Activated CD8-positive, alpha-beta memory T cell treated with anti-CD3 and anti-CD28 coated beads, Interleukin-2, amount 50 U/mL, for 48 hours (primary cell): ENCODE results near the gene OR51B2.
"Not testable (repeated sequence)": the region's sequence is repeated elsewhere in the genome, so short reads cannot be mapped to it uniquely, and the experiment has no call there.

ENCODE experiments used
- DNase-seq: peaks from one replicate; pipeline ENCODE4 v3.0.0-alpha.2; 2020

OR51B2 gene

DNA sequence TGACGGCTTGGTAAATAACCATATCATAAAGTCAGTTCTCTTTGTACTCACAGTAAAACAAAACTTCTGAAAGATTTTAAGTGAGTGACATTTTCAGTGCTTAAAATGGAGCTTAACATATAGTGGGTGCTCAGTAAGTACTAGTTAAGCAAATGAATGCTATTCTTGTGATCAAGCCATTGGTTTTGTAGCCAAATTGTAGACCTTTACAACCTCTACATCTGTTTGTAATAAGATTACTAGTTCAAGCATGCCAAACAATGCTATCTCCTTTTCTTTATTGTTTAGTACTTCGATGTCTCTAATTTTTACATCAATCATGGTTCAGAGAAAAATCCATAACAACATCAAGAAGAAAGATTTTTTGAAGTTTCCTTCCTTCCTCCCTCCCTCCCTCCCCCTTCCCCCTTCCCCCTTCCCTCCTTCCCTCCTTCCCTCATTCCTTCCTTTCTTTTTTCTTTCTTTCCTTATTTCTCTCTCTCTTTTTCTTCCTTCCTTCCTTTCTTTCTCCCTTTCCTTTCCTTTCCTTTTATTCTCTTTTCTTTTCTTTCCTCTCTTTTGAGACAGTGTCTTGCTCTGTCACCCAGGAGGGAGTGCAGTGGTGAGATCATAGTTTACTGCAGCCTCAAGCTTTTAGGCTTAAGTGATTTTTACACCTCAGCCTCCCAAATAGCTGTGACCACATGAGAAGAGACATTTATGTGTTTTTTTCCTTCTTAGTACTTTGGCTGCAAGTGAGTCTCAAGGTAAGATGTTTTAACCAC is 16.7 kb downstream of the OR51B2 start:
- no peak for DNase-seq

DNA sequence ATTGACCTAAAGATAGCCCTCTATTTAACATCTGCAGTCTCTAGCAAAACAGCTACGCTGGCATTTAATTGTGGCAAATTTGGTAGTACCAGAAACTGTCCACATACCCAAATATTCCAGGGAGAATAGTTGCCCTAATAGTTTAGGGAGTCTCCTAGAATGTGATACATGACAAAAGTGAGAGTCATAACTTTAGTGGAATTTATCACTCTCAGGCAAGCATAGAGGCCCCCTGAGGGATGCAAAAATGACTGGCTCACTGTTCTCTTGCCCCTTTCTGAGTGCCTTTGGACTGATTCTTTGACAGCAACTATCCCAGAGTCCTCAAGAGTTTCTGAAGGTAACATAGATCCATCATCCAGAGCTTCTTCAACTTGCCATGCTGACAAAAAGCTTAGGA is 20.1 kb downstream of the OR51B2 start:
- no peak for DNase-seq

DNA sequence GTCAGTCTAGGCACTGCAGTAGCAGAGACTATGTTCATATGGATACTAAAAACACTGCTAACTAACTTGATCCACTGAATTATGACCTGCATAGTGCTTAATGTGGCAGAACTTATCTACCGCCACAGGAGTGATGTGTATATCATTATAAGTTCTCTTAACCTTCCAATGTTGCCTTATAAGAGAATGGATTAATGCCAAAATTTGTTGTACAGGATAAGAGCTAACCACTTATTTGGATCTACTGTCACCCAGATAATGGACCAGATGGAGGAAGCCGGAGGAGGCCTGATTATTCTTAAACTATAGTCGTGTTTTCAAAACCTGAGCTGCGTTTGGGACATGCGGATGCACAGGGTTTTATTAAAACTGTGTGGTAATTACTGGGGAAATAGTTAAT is 20.5 kb downstream of the OR51B2 start:
- DNase-seq, result no peak

DNA sequence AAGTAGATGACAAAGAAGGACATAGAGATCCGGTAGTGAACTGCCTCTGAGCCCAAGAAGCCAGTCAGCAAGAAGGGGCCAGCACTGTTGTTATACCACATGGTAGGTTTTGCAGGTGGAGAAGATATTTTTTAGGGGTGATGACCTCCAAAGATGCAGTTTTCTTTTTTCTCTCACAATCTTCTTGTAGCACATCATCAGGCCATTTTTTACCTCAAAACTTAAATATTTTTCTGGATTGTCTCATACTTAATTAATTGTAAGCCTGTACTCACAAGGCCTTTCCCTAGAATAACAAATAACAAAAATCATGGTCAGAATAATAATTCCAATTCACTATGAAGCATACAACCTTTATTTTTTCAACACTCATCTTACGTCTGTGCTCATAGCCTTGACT is 22.3 kb downstream of the OR51B2 start, which contains the start of gene OR51B4:
Gene OR51B4 (minus strand): TSS at position 101 of the 400 bp plus-strand sequence. CDS start 0 bp downstream, at position 101.
- no peak for DNase-seq

DNA sequence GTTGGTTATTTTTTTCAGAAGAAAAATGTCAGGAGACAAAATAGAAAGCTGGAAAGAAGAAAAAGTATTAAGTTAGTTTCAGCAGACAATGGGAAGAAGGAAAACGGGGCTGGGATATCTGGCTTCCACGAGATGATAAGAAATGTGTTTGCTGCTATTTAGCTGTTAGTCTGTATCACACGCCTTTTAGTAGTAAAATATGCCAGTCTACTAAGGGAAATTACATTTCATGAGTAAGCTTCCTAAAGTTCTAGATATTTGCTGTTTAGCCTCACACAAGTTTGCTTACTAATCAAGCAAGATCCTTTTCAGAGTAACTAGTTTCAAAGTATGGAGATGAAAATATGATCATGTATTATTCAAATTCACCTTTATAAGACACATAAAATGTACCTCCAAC is 23.8 kb downstream of the OR51B2 start:
- no peak for DNase-seq

DNA sequence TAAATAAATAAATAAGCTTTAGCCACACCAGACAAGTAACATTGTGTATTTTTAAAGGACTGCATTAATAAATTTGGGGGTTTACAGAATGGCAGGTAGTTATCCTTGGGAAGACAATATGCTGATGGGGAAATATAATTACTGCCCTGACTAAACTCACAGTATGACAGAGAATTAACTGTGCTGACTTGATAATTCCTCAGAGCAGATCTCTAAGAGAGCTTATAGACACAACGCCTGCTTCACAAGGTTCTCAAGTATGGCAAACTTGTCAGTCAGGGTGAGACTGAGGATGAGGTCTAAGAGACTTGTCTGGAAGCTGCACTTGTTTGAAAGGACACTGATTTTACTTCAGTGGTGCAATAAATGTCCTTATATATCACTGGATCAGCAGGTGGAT is 25.6 kb downstream of the OR51B2 start:
- DNase-seq, result no peak

DNA sequence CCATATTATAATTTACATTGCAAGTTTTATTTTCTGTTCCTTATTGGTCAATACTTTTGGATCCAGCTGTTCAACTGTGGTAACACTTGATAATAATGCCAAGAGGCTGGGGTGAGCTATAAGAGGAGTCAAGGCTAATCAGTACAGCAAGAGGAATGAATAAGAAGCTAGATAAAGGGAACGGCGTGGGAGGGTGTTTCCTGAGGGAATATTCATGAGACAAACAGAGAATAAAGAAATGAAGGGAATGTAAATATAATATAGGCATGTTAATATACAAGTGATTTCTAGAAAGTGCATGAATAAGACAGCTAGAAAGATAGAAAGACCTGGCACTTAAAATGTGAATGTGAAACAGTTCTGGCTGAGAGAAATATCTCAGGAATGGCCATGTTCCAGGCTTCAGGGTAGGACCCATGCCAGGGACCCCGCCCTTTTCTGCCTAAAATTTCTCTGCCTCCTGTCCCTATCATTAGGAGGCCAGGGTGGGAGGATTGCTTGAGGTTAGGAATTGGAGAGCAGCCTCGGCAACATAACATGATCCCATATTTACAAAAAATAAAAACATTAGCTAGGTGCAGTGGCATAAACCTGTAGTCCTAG is 26.3 kb downstream of the OR51B2 start:
- DNase-seq, result no peak

DNA sequence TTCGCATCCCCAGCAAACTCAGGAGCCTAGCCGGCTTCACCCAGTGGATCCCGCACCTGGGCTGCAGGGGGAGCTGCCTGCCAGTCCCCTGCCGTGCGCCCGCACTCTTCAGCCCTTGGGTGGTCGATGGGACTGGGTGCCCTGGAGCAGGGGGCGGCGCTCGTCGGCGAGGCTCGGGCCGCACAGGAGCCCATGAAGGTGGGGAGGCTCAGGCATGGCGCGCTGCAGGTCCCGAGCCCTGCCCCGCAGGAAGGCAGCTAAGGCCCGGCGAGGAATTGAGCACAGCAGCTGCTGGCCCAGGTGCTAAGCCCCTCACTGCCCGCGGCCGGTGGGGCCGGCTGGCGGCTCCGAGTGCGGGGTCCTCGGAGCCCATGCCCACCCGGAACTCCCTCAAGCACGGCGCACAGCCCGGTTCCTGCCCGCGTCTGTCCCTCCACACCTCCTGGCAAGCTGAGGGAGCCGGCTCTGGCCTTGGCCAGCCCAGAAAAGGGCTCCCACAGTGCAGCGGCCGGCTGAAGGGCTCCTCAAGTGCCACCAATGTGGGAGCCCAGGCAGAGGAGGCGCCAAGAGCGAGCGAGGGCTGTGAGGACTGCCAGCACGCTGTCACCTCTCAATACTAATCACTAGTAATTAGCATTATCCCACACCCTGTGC is 29.6 kb downstream of the OR51B2 start:
- not testable (repeated sequence) for DNase-seq

DNA sequence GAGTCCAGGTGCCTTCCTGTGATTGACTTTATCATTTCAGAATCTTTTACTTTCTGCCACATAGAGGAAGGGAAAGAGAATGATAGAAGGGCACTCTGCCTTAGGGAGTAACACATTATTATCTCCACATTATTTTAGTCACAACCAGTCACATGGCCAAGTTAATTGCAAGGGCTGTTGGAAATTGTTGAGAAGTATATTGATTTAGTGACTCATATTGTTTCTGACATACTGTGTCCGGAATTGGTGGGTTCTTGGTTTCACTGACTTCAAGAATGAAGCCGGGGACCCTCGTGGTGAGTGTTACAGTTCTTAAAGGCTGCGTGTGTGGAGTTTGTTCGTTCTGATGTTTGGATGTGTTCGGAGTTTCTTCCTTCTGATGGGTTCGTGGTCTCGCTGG is 31.1 kb downstream of the OR51B2 start:
- DNase-seq, result no peak

DNA sequence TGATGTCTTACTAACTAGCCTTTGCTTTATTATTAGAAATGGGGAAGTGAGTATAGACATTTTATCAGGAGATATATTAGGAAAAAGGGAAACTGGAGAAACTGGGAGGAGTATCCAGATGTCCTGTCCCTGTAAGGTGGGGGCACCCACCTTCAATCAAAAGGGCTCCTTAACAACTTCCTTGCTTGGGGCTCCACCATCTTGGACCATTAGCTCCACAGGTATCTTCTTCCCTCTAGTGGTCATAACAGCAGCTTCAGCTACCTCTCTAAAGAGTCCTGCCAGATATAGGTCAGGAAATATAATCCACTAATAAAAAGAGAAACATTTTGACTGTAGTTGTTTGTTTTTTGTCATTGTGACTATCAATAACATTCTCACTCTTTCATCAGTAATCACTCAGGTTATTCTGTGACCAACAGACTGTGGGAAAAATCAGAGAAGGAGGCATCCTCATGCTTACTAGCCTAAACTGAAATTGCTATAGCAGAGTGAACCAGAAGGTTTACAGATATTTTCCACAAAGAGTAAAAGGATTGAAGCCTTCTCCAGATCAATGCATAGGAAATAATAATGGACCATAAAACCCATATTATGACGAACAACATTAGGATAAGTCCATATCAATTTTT is 32.8 kb downstream of the OR51B2 start:
- DNase-seq, result no peak

DNA sequence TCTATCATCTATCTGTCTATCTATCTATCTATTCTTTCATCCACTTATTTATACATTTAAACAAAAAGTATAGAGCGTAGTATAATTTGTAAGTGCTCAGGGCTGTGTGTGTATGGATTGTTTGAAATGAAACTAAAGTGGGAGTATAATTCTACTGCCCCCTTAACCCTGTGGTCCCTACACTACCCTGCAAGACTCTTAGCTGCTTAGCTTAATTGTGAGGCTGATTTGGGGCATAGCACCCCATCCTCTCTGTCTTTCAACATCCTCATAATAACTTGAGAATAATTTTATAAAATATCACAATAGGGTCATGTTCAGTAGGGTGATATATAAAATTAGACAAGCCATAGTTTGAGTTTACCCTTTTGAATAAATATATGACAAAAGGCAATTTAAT is 34.0 kb downstream of the OR51B2 start:
- DNase-seq, result no peak

DNA sequence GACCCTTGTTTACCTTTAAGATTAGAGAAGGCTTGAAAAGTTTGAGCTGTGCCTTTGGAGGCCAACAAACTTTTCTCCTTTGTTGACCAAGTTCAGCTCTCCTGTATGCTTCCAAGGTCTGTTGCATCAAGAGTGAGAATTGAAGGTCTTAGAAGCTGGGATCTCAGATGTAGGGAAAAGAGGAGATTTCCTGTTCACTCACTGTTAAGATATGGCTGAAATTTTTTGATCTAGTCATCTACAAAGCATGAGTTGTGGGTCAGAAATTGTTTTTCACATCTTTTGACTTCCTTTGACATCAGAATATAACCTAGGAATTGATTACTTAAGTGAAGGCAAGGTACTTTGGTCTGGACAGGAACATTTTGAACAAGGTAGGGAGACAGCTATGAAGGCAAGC is 34.4 kb downstream of the OR51B2 start:
- no peak for DNase-seq

DNA sequence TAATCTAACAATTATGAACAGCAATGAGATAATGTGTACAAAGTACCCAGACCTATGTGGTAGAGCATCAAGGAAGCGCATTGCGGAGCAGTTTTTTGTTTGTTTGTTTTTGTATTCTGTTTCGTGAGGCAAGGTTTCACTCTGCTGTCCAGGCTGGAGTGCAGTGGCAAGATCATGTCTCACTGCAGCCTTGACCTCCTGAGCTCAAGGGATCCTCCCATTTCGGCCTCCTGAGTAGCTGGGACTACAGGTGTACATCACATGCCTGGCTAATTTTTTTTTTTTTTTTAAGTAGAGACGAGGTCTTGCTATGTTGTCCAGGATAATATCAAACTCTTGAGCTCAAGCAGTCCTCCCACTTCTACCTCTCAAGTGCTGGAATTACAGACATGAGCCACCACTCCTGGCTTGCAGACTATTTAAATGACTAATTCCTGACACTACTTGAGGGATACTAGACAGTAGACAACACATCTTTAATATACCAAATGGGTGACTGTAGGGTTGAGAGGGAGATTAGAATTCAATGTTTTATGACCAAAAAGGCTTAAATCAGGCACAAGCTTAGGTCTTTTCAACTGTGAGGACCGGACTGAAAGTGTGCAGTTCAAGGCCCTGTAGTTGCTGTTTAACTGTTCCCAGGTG is 35.1 kb downstream of the OR51B2 start:
- no peak for DNase-seq

DNA sequence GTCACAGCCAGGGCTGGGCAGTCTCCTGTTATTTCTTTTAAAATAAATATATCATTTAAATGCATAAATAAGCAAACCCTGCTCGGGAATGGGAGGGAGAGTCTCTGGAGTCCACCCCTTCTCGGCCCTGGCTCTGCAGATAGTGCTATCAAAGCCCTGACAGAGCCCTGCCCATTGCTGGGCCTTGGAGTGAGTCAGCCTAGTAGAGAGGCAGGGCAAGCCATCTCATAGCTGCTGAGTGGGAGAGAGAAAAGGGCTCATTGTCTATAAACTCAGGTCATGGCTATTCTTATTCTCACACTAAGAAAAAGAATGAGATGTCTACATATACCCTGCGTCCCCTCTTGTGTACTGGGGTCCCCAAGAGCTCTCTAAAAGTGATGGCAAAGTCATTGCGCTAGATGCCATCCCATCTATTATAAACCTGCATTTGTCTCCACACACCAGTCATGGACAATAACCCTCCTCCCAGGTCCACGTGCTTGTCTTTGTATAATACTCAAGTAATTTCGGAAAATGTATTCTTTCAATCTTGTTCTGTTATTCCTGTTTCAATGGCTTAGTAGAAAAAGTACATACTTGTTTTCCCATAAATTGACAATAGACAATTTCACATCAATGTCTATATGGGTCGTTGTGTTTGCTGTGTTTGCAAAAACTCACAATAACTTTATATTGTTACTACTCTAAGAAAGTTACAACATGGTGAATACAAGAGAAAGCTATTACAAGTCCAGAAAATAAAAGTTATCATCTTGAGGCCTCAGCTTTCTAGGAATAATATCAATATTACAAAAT is 35.8 kb downstream of the OR51B2 start:
- DNase-seq, result no peak

DNA sequence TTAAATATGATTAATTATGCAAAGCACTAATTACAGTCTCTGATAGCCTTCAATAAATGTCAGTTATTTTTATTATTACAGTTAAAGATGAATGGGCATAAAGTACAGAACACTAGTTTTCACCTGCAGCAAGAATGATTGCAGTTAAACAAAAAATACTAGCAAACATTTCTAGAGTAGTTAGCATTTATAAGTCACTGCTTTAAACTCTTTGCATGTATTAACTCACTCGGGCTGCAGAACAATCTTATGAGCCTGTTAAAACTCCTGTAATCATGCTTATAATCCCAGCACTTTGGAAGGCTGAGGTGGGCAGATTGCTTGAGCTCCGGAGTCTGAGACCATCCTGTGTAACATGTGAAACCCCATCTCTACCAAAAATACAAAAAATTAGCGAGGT is 37.2 kb downstream of the OR51B2 start:
- no peak for DNase-seq

DNA sequence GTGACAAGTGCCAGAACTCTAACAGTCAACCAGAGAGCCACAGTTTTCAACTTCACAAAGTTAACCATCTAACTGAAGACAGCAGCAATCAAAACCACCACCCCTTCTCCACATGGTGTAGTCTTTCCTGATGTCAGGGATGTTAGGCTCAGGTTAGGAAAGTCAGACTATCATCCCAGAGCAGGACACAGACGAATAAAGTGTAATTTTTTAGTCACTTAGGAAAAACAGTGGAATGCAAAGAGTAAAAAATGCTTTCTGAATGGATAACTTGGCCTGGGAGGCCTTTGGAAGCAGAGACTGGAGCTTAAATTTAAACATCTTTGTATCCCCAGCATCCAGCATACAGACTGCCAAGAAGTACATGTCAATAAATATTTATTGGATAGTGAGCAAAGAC is 37.7 kb downstream of the OR51B2 start:
- no peak for DNase-seq

DNA sequence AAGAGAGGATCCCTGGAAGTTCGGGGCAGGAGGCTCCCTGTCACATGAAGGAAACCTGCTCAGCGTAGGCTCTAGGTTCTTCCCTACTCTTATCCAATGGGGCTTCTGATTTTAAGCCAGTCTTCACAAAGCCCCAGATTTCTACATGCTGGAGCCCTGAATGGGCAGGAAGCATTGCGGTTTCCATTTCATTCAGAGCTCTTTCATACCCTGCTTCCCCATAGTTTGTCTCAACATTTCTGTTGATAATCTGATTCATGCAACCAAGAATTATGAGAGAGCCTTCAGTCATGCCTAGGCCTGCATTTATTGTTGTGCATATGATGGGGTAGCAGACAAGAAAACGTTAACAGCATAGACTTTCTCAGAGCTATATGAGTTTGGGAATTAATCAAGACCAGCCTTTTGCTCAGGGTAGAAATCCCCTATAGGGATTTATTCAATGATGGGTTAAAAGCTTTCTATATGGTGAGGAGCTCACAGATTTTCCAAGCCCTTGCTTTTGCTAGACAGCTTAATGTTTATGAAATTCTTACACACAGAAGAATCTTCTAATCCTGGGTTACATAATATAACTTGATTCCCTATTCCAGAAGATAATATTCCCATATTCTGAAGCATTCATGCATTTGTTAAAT is 38.3 kb downstream of the OR51B2 start:
- no peak for DNase-seq

DNA sequence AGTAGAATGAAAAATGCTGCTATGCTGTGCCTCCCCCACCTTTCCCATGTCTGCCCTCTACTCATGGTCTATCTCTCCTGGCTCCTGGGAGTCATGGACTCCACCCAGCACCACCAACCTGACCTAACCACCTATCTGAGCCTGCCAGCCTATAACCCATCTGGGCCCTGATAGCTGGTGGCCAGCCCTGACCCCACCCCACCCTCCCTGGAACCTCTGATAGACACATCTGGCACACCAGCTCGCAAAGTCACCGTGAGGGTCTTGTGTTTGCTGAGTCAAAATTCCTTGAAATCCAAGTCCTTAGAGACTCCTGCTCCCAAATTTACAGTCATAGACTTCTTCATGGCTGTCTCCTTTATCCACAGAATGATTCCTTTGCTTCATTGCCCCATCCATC is 39.5 kb downstream of the OR51B2 start:
- DNase-seq, result no peak

DNA sequence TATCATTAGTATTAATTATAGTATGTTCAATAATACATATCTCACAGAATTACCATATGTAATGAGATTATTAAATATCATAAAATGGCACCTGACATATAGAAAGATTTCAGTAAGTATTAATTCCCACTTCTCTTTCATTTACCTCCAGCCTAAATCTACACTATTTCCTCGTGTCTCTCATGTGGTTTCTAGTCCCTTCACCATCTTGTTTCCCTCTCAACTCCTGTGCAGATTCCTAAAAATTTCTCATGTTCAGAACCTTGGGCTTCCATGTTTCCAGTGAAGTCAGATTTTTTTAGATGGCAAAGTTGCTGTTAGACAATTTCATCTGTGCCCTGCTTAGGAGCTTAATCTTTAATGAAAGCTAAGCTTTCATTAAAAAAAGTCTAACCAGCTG is 40.2 kb downstream of the OR51B2 start:
- no peak for DNase-seq

DNA sequence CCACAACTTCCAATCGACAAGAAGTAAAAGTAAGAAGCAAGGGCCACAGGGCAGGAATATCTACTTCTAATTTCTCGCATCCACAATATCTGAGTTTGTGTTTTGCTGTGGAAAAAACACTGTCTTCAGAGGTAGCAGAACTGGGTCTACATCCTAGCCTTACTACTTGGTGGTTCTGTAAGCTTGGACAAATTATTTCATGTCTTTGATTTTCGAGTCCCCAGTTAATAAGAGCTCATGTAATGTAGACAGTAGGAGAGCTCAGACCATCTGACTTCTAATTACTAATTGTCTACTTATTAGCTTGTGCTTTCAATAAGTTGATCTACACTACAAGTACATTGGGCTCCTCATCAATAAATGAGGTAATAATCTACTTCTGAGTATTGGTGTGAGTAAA is 41.0 kb downstream of the OR51B2 start:
- DNase-seq, result no peak

DNA sequence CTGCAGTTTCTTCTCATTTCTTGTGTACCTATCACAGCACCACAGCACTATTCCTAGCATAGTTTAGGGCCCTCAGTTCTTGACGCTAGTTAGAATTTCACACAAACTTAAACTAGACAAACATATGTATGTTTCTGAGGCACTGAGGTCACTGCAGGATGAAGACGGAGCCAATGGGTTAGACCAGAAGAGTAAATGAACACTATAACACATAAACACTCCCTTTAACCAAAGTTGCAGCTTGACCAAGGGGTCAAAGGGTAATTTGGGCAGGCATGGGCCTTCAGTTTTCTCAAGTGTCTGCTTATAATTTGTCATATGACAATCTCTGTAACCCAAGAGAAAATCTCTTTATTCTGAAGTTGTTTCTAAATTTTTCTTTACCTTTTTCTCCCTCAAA is 41.5 kb downstream of the OR51B2 start:
- no peak for DNase-seq

DNA sequence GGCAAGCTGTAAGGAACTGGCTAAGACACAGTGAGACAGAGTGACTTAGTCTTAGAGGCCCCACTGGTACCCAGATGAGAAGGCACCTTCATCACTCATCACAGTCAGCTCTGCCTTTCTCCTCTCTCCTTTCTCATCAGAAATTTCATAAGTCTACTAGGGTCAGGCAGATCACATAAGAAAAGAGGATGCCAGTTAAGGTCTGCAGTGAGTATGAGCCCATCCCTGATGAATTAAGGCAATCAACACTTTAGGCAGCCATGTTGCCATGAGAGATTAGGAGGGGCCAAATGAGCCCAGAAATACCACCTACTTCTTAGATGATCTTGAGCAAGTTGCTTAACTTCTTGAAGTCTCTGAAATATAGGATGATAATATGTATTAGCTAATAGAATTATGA is 42.5 kb downstream of the OR51B2 start:
- no peak for DNase-seq
